Measurements from ENCODE around the gene GPX3.

- no peak for TF ChIP-seq ETS1 (IDR thresholded peaks at IDR 0.05)
- TF ChIP-seq CTCF (conservative IDR thresholded peaks at IDR 0.05; ENCODE audit: low read depth in 2 of 2): no peak
- TF ChIP-seq EZH2 (IDR thresholded peaks at IDR 0.05; ENCODE audit: low read depth, unreplicated experiment): no peak
- TF ChIP-seq EZH2phosphoT487 (IDR thresholded peaks at IDR 0.05; ENCODE audit: unreplicated experiment): no peak
- no peak for TF ChIP-seq POLR2AphosphoS5 (IDR thresholded peaks at IDR 0.05; ENCODE audit: low read depth)
- no peak for TF ChIP-seq ZNF462 (CRISPR knock-in tag; IDR thresholded peaks at IDR 0.05)
- TF ChIP-seq CREB1 (CRISPR knock-in tag; IDR thresholded peaks at IDR 0.05; ENCODE audit: low read depth): no peak
- no peak for TF ChIP-seq REST (IDR thresholded peaks at IDR 0.05; ENCODE audit: unreplicated experiment)
- TF ChIP-seq STAT1 (IDR thresholded peaks at IDR 0.05; ENCODE audit: unreplicated experiment): no peak
Observed at GRCh38 chr5:151033217-151033934, 13.0 kb downstream of the GPX3 start.
